Measurements from ENCODE around the gene OR1M1. TPM values are rescaled to one million over a fixed set of nuclear protein-coding genes. Genes with fewer than 3 reads are reported as not detected.
"Not testable (repeated sequence)": the region's sequence is repeated elsewhere in the genome, so short reads cannot be mapped to it uniquely, and the experiment has no call there.

OR1M1 gene
- total RNA-seq, 4 donors from 2014 or later: not detected

GRCh38 chr19:9065457-9066014 is 21.3 kb upstream of the OR1M1 start:
- no peak overlapping the region for H3K4me3 ChIP-seq
- H3K36me3 ChIP-seq: no peaks in the 10 kb centered on the region
- TF ChIP-seq CTCF (IDR thresholded peaks at IDR 0.05): no peak
- TF ChIP-seq POLR2A (IDR thresholded peaks at IDR 0.05): no peak
- H3K27me3 ChIP-seq: no peaks in the 10 kb centered on the region
- no peak for DNase-seq
- no peaks in the 10 kb centered on the region for H3K9me3 ChIP-seq
- H3K4me1 ChIP-seq: no peaks in the 10 kb centered on the region
- H3K27ac ChIP-seq: no peak overlapping the region

GRCh38 chr19:9070066-9070465 is 16.8 kb upstream of the OR1M1 start:
- H3K27ac ChIP-seq: no peak overlapping the region
- no peaks in the 10 kb centered on the region for H3K36me3 ChIP-seq
- H3K9me3 ChIP-seq: no peaks in the 10 kb centered on the region
- H3K27me3 ChIP-seq: no peaks in the 10 kb centered on the region
- TF ChIP-seq CTCF (IDR thresholded peaks at IDR 0.05) (no peak), POLR2A (IDR thresholded peaks at IDR 0.05) (no peak)
- H3K4me3 ChIP-seq: no peak overlapping the region
- DNase-seq: no peak
- H3K4me1 ChIP-seq: no peaks in the 10 kb centered on the region

GRCh38 chr19:9071720-9072119 is 15.1 kb upstream of the OR1M1 start:
- not testable (repeated sequence) for H3K36me3 ChIP-seq, H3K27ac ChIP-seq, H3K4me3 ChIP-seq, H3K9me3 ChIP-seq, H3K4me1 ChIP-seq, DNase-seq, H3K27me3 ChIP-seq

- Histone ChIP-seq H3K4me1 (no peaks in the 10 kb centered on the region), H3K9me3 (no peaks in the 10 kb centered on the region), H3K4me3 (no peak overlapping the region), H3K36me3 (no peaks in the 10 kb centered on the region), H3K27me3 (no peaks in the 10 kb centered on the region), H3K27ac (no peak overlapping the region)
- TF ChIP-seq POLR2A (IDR thresholded peaks at IDR 0.05) (no peak), CTCF (IDR thresholded peaks at IDR 0.05) (no peak)
- DNase-seq: no peak
Measured at GRCh38 chr19:9073806-9074205, 13.1 kb upstream of the OR1M1 start.

- Histone ChIP-seq H3K27ac (peak overlapping the region in 1 of 4 donors; percentile 39), H3K4me3 (no peak overlapping the region), H3K36me3 (no peaks in the 10 kb centered on the region), H3K27me3 (no peaks in the 10 kb centered on the region), H3K4me1 (no peaks in the 10 kb centered on the region), H3K9me3 (no peaks in the 10 kb centered on the region)
- TF ChIP-seq POLR2A (IDR thresholded peaks at IDR 0.05): no peak
- no peak for TF ChIP-seq CTCF (IDR thresholded peaks at IDR 0.05)
- DNase-seq: peak in 2 of 3 donors; percentile 66
Measured at GRCh38 chr19:9075064-9075949, 11.6 kb upstream of the OR1M1 start.

GRCh38 chr19:9076901-9077300 is 10.0 kb upstream of the OR1M1 start:
- TF ChIP-seq CTCF (IDR thresholded peaks at IDR 0.05): no peak
- TF ChIP-seq POLR2A (IDR thresholded peaks at IDR 0.05): no peak
- H3K4me3 ChIP-seq: no peak overlapping the region
- no peaks in the 10 kb centered on the region for H3K36me3 ChIP-seq
- H3K27ac ChIP-seq: no peak overlapping the region
- H3K27me3 ChIP-seq: no peaks in the 10 kb centered on the region
- no peak for DNase-seq
- no peaks in the 10 kb centered on the region for H3K9me3 ChIP-seq
- no peaks in the 10 kb centered on the region for H3K4me1 ChIP-seq

Measured in Peyer's patch (tissue), 4 donors.